GM12892 (cell line): ENCODE measurements around the gene KAZN.
A peak's percentile ranks its signal among the peaks of the same experiment; 100 is the strongest.

Source experiments
- DNase-seq: peaks from one replicate; pipeline ENCODE4 v3.0.0; 2011; ENCODE audit not compliant: insufficient read length
- FAIRE-seq: peaks from 2 replicates; lab custom pipeline; 2011; peaks lifted over from hg19 to GRCh38; lab: Jason Lieb, UNC
- POLR2A ChIP-seq: IDR thresholded peaks from 2 replicates; pipeline ENCODE4 v1.6.1; 2011; ENCODE audit warnings: low read depth, low read length, control low read depth
- POLR2AphosphoS5 ChIP-seq: IDR thresholded peaks from 2 replicates; pipeline ENCODE4 v1.6.1; 2011; ENCODE audit warnings: low read depth, low read length, control low read depth
- TAF1 ChIP-seq: IDR thresholded peaks from 2 replicates; pipeline ENCODE4 v1.6.1; 2011; ENCODE audit warnings: low read depth, mild to moderate bottlenecking, control low read depth, low read length, borderline replicate concordance

Gene KAZN

DNA sequence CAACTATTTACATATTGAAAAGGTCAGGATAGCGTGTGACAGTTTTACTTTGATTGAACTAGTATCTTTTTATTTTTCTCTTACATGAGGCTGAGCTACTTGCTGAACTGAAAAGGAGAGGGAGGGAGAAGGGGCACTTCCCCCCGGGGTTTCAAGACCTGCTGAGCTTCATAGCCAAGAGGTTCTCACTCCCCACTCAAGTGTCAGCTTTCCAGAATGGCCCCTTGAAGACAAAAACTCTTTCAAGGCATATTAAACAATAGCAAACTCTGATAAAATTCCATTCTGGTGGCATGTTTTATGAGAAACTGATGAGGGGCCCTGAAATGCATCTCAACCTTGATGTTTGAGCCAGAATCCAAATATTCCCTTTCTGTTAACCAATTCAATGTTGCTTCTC lies 143.0 kb downstream of the KAZN start:
- TF ChIP-seq TAF1 (no peak), POLR2A (no peak), POLR2AphosphoS5 (no peak)
- FAIRE-seq, result no peak
- no peak for DNase-seq

- peak; percentile 72 for FAIRE-seq
- no peak for DNase-seq
- TF ChIP-seq POLR2AphosphoS5 (no peak), TAF1 (no peak), POLR2A (no peak)
These were observed 143.9 kb downstream of the KAZN start for GRCh38 chr1:14742181-14742980.

- no peak for TF ChIP-seq POLR2AphosphoS5
- no peak for TF ChIP-seq TAF1
- TF ChIP-seq POLR2A, result no peak
- DNase-seq (no peak), FAIRE-seq (no peak)
These were observed 144.9 kb downstream of the KAZN start for GRCh38 chr1:14743368-14743767.

DNA sequence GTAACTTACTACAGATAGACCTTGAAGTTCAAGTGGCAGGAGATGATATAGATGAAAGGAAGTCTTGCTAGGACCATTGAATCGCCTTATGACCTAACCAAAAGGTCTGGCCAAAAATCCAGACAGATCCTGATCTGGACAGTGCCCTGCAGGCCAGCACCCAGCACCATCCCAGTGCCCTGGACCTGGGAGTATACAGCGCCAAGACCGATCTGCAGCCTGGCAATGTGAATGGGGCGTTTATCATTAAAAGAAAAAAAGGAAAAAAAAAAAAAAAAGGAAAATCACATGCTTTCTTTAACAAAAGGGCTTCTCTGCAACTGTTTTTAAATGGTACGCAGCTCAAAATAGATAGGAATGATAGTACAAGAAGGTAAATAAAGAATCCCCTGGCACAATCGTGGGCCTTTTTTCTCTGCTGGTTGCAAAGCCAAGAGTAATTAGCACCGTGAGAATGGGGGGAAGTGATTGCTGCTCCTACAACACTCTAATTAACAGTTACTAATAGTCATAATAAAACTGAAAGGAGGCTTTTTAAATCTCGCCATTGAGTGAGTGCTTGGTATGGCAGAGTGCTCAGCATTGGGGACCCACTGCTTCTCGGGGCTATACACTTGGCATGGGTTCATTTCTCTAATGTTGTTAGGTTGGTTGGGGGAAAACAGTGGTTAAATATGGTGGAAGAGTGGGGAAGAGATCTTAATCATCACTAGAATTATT lies 146.7 kb downstream of the KAZN start:
- no peak for FAIRE-seq
- TF ChIP-seq TAF1 (no peak), POLR2A (no peak), POLR2AphosphoS5 (no peak)

GRCh38 chr1:14745789-14746188 lies 147.3 kb downstream of the KAZN start:
- FAIRE-seq (no peak), DNase-seq (no peak)
- TF ChIP-seq TAF1 (no peak), POLR2AphosphoS5 (no peak), POLR2A (no peak)

More for the DNA sequence above, 146.7 kb downstream of the KAZN start:
- DNase-seq, result no peak

DNA sequence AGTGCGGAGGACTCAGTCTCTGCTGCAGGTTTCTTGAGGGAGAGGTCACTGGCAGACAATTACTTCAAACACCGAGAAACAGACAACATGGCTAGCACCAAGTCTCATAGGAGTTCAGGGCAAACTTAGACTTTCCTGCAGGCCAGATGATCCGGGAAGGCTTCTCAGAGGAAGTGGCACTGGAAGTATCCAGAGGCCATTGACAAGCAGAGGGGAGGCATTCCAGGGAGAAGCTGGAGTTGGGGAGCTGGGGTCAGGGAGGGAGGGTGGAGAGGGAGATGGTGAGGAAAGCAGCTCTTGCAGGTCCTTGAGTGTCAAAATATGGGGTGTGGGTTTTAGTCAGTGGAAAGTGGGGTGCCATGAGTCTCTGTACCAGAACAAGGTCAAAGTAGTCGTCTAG lies 147.9 kb downstream of the KAZN start:
- no peak for FAIRE-seq
- TF ChIP-seq TAF1, result no peak
- no peak for TF ChIP-seq POLR2A
- no peak for TF ChIP-seq POLR2AphosphoS5
- no peak for DNase-seq

- no peak for DNase-seq
- no peak for FAIRE-seq
- TF ChIP-seq TAF1, result no peak
- TF ChIP-seq POLR2AphosphoS5, result no peak
- TF ChIP-seq POLR2A, result no peak
These were observed 149.7 kb downstream of the KAZN start for GRCh38 chr1:14748151-14748550.

DNA sequence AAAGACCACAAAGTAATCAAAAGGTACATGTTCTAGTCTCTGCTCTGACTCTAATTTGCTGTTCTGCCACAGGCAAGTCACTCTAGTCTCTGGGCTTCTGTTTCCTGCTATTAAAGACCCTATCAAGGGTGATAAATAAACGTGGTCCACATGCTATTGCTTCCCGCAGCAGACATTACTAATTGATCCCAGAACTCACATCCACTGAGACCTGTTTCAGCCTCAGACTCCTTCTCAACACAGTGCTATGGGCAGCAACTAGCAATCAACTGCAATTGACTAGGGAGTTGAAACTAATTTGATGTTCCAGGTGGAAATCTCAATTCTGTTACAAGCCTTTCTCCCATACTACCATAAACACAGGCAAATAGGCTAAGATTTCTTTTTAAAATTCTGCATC lies 150.5 kb downstream of the KAZN start:
- TF ChIP-seq POLR2A (no peak), TAF1 (no peak), POLR2AphosphoS5 (no peak)
- FAIRE-seq, result no peak
- no peak for DNase-seq

GRCh38 chr1:14750490-14750889 lies 152.0 kb downstream of the KAZN start:
- no peak for TF ChIP-seq POLR2A
- no peak for TF ChIP-seq TAF1
- TF ChIP-seq POLR2AphosphoS5, result no peak
- FAIRE-seq (no peak), DNase-seq (no peak)

- DNase-seq (no peak), FAIRE-seq (peak; percentile 14)
- TF ChIP-seq POLR2A (no peak), TAF1 (no peak), POLR2AphosphoS5 (no peak)
These were observed 157.2 kb downstream of the KAZN start for GRCh38 chr1:14755518-14756252.

DNA sequence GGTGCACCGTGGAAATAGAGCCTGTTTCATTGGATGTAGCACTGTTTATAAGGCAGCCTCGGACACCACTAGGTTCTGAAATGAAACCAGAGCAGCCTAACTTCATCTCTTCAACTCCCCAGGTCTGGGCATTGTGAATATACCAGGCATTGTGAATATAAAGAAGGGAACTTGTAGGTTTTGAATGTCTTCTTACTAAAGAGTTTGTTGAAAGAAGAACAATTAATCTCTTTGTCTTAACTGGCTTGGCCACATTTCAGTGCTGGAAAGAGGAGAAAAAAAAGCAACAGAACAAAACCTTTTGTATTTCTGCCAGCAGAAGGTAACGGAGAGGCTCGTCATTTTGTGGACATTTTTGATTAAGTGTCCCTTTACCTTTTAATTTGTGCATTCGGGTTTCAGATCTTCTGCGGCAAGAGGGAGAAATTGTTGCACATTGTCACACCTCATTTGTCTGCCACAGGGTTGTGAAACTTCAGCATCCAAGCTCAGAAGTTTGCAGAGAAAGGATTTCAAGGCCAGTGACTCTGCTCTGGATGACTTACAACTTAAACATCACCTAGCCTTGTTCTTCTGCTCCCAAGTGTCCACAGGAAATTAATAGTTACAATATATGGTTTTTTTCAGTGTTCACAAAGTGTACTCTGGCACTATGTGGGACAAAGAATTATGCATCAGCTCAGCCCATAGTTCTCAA lies 158.3 kb downstream of the KAZN start:
- TF ChIP-seq POLR2A (no peak), POLR2AphosphoS5 (no peak), TAF1 (no peak)
- peak; percentile 38 for FAIRE-seq
- DNase-seq, result no peak

DNA sequence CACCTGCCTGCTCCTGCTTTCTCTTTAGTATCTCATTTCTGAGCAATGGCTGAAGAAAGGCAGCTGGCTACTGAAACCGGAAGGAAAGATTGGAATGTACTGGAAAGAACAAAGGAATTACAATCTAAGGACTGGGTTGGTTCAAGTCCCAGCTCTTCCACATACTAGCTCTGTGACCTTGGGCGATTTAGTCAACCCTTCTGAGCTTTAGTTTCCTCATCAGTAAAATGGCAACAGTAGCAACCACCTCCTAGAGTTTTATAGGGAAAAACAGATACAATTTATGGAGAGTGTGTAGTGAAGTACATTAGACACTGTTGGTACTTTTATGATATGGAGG lies 158.8 kb downstream of the KAZN start:
- FAIRE-seq, result no peak
- no peak for DNase-seq
- TF ChIP-seq TAF1, result no peak
- TF ChIP-seq POLR2A, result no peak
- TF ChIP-seq POLR2AphosphoS5, result no peak
